CD4-positive, alpha-beta T cell treated with Interleukin-6 for 4 hours (primary cell): ENCODE results near the gene SPG21.

Source experiments
- DNase-seq: peaks from one replicate; pipeline ENCODE4 v3.0.0-alpha.2; 2020; ENCODE audit warnings: mixed read lengths

The SPG21 gene

DNA sequence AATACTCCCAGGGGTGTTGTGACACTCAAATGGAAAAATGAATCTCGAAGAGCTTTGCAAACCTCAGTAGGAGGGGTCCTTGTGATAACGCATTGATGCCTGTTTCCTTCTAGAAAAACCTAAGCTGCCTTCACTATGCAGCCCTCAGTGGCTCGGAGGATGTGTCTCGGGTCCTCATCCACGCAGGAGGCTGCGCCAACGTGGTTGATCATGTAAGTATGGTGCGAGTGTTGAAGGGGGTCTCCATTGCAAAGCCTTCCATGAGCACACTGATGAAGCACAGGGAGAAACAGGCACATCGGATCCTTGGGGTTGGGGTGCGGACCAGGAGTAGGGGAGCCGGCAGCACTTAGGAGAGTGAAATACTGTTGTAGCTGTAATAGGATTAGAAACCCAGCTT is 55.7 kb downstream of the SPG21 start:
- DNase-seq = no peak

DNA sequence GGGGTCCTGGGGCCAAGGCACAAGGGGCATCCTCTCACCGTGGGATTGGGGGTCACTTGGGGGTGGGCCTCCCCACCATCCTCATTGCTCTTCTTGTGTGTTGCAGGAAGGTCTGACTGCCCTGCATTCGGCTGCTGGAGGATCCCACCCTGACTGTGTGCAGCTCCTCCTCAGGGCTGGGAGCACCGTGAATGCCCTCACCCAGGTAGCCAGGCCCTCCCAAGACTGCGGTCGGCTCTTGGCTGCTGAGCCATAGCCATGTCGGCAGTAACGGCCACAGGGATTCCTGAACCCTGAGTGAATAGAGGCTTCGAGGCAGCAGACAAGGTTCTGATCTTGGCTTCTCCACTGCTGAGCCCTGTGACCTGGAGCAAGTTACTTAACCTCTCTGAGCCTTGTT is 58.3 kb downstream of the SPG21 start:
- DNase-seq = no peak

DNA sequence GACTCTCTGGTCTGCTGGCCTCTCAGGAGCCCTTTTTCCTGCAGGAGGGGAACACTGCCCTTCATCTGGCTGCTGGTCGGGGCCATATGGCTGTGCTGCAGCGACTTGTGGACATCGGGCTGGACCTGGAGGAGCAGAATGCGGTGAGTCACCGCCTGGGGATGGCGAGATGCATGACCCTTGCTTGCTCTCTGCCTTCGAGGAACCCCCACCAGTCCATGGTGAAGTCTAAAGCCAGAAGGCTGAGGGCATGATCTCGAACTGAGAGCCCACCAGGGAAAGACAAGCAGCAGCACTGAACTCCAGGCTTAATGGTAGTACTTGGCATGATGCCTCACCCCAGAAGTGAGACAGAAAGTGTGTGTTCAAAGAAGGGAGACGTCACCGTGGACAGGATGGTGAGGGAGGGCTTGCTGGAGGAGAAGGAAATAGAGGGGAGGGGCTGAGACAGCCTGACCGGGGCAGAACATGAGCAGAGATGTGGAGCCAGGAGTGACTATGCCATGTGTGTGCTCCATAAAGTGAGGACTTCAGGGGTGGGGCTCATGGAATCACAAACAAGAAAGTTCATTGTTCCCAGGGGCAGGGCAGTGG is 58.8 kb downstream of the SPG21 start:
- DNase-seq = no peak

DNA sequence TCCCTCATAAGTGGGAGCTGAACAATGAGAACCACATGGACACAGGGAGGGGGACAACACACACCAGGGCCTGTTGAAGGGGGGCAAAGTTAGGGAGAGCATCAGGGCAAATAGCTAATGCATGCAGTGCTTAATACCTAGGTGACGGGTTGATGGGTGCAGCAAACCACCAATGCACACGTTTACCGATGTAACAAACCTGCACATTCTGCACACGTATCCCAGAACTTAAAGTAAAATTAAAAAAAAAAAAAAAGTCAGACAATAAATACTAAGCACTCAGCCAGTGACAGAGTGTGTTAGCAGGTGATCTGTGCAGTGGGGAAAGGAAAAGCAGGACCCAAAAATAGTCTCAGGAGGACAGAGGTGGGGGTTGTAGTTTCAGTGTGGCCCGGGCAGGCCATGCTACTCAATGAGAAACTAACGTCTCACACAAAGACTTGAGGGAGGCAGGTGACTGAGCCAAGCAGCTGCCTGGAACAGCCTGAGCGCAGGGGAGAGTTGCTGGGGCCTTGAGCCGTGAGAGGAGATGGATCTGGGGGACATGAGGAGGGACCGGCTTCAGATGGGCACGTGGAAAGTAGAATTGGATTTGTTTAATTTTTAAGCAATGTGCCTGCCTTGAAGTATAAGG is 59.6 kb downstream of the SPG21 start:
- DNase-seq = no peak

- no peak for DNase-seq
These were observed 61.0 kb downstream of the SPG21 start for GRCh38 chr15:64928626-64929220.

- no peak for DNase-seq
These were observed 63.1 kb downstream of the SPG21 start for GRCh38 chr15:64926661-64927060.

GRCh38 chr15:64925335-64926330 is 64.1 kb downstream of the SPG21 start:
- no peak for DNase-seq

DNA sequence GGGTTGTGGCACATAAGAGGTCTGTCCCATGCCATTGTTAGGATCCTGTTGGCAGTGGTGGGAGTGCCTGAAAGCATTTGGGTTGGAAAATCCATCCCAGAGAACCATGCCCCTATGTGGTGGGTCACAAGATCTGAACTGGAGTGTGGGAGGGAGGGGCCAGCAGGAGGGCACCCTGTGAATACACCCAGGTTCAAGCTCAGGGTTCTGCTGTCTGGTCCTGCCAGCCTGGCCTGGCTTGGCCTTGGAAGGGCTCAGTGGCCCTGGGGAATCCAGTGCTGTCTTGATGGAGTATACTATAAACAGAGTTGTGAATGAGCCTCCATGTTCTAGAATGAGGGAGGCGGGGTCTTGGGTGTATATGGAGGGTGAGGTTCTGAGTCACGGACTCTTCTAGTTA is 66.2 kb downstream of the SPG21 start:
- DNase-seq = no peak

DNA sequence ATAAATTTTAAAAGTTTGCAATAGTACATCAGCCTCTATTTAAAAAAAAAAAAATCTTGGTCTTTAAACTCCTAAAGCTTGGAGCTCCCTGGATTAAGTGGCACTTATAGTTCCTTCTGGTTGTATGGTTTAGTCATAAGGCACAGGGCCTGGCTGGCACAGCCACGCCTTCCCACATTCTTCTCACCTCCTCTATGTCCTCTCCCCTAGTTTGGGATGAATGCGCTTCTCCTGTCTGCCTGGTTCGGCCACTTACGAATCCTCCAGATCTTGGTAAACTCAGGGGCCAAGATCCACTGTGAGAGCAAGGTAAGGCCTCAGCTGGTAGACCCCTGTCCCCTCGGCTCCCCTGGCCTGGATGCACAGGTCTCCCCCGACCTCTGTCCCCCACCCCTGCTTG is 68.0 kb downstream of the SPG21 start:
- DNase-seq = no peak

DNA sequence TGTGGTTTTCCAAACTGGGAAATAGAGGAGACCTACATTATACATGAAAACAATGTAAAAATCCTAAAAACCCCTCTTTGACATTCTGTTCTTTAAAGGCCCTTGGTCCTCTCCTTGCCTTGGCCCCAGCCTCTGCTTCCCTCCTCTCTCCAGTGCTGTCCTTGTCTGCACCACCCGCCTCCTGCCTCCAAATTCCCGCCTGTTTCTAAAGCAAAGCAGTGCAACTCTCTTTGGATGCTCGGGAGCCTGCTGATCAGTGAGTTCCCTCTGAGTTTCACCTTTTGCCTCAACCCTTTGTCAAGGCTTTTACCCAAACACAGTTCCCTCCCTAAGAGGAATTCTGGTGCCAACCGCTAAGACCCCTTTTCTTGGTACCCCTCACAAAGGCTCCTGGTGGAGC is 70.0 kb downstream of the SPG21 start:
- DNase-seq = no peak

DNA sequence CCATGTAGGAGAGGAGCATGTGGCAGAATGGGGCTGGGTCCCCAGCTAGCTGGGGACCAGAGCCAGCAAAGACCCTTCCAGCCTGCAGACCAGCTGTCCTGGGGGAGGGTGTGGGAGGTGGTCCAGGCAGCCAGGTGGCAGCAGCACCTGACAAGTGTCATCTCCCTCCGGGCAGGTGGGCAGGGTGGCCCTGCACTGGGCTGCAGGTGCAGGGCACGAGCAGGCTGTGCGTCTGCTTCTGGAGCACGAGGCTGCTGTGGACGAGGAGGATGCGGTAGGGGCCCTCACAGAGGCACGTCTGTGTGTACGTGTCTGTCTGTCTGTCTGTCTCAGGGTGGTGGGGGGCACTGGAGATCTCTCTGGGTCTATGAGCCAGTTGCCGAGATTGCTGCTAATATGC is 72.5 kb downstream of the SPG21 start:
- DNase-seq = no peak

DNA sequence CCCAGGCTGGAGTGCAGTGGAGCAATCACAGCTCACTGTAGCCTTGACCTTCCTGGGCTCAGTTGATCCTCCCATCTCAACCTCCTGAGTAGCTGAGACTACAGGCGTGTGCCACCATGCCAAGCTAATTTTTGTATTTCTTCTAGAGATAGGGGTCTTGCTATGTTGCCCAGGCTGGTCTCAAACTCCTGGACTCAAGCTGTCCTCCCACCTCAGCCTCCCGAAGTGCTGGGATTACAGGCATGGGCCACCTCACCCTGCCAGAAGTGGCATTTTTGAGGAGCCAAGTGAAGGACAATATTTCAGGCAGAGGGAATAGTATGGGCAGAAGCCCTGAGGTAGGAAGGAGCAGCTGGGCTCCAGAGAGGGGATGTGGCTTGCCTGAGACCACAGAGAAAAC is 73.3 kb downstream of the SPG21 start:
- DNase-seq = no peak

DNA sequence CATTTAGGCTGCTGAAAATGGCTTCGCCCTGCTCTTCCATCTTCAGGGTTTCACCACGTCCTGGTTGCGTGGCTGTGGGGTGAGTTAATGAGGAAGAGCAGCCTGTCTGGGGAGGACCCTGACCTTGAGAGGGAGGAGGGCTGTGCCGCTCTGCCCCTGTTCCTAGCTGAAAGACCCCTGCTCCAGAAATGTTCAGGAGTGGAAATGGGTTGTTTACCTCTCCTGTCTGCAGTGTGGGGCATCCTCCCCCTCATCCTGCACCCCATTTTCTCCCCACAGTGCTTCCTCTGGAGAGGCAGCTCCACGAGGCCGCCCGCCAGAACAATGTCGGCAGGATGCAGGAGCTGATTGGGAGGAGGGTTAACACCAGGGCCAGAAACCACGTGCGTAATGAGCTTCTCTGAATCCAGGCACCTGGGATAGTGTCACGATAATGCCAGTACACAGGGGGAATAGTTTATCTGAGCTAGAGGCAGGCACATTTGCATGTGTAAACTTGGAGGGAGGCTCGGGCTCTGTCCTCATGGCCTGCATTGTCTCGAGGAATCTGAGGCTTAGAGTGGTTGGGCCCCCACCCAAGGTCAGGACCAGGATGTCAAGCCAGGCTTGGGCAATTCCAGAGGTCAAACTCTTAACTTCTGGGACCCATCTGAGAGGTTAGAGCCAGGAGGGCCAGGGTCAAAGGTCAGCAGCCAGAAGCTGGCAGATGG is 74.0 kb downstream of the SPG21 start:
- DNase-seq = no peak
